ENCODE results near the gene POLRMT. TPM values are rescaled to one million over a fixed set of nuclear protein-coding genes. Genes with fewer than 3 reads are reported as not detected.
"Not testable (repeated sequence)": the region's sequence is repeated elsewhere in the genome, so short reads cannot be mapped to it uniquely, and the experiment has no call there.

POLRMT gene
- total RNA-seq, 6 experiments from 2014 or later: 25.9 to 42.9 (median 33.3) TPM

DNA sequence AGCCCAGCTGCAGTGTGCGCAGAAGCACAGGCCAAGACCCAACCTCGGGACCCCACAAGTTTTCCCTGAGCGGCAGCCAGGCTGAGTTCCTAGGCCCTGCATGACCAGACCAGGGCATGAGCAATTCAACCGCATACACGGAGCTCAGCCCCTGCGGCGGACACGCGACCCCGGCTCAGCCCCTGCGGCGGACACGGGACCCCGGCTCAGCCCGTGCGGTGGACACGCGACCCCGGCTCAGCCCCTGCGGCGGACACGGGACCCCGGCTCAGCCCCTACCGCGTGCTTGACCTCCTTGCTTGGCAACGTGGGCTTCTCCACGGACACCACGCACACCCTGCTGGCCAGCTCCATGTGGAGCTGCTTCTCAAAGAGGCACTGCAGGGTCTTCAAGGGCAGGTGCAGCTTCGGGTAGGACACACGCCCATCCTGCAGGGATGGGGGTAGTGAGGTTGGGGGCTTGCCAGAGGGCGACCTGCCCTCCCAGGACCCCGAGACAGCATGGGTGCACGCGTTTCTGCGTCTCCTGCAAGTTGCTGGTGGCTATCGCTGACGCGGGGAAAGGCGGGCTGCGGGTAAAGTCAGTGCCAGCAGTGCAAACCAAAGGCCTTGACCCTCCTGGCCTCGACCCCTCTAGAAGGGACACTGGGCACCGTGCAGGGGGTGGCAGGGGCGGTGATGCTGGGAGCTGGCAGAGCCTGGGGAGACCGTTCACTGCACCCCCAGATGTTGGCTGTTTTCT, 10.0 kb downstream of the POLRMT start:
- 70% methylated on average over 2 of the region's 44 CpGs for WGBS (ENCODE audit: insufficient coverage, low coverage, low lambda C conversion rate, missing lambda C conversion rate)
- H3K9me3 ChIP-seq: no peaks in the 10 kb centered on the region
- no peaks in the 10 kb centered on the region for H3K4me1 ChIP-seq
- ATAC-seq: no peak
- H3K27me3 ChIP-seq: no peaks in the 10 kb centered on the region
- peaks cover 0 to 52% (median 16%) of the 10 kb centered on the region in 4 donors for H3K36me3 ChIP-seq
- no peak for TF ChIP-seq POLR2A (IDR thresholded peaks at IDR 0.05)
- TF ChIP-seq, protein P1, sequence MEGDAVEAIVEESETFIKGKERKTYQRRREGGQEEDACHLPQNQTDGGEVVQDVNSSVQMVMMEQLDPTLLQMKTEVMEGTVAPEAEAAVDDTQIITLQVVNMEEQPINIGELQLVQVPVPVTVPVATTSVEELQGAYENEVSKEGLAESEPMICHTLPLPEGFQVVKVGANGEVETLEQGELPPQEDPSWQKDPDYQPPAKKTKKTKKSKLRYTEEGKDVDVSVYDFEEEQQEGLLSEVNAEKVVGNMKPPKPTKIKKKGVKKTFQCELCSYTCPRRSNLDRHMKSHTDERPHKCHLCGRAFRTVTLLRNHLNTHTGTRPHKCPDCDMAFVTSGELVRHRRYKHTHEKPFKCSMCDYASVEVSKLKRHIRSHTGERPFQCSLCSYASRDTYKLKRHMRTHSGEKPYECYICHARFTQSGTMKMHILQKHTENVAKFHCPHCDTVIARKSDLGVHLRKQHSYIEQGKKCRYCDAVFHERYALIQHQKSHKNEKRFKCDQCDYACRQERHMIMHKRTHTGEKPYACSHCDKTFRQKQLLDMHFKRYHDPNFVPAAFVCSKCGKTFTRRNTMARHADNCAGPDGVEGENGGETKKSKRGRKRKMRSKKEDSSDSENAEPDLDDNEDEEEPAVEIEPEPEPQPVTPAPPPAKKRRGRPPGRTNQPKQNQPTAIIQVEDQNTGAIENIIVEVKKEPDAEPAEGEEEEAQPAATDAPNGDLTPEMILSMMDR (IDR thresholded peaks at IDR 0.05): no peak
- no peak for DNase-seq
- H3K4me3 ChIP-seq: no peak overlapping the region
- no peak overlapping the region for H3K27ac ChIP-seq
- intact Hi-C loops (cut with DNase I): no loop called here

GRCh38 chr19:622666-623065, 10.7 kb downstream of the POLRMT start:
- Histone ChIP-seq H3K27ac (no peak overlapping the region), H3K4me1 (no peaks in the 10 kb centered on the region), H3K4me3 (no peak overlapping the region), H3K9me3 (no peaks in the 10 kb centered on the region), H3K27me3 (no peaks in the 10 kb centered on the region), H3K36me3 (peaks cover 0 to 52% (median 16%) of the 10 kb centered on the region in 4 donors)
- intact Hi-C loops (cut with DNase I): no loop called here
- no CpG with 5 or more reads among the region's 37 CpGs for WGBS (ENCODE audit: insufficient coverage, low coverage, low lambda C conversion rate, missing lambda C conversion rate)
- DNase-seq: no peak
- no peak for ATAC-seq
- TF ChIP-seq POLR2A (IDR thresholded peaks at IDR 0.05): no peak
- TF ChIP-seq, protein P1 (IDR thresholded peaks at IDR 0.05): no peak

DNA sequence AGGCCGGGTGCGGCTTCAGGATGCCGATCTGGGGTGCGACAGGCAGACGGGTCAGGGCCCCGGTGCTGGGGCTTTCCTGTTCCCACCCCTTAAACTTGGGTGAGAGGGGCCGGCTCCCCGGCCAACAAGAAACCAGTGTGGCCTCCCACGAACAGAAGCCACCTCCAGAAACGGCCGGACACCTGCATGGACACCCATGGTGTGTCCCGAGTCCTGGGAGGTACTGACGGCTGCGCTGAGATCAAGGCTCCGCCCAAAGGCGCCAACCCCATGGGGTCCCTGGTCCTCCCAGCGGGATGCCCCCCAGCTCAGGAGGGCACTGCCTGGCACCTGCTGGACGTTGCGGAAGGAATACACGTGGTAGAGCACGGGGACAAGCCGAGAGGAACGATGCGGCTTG, 11.5 kb downstream of the POLRMT start:
- WGBS (ENCODE audit: insufficient coverage, low coverage, low lambda C conversion rate, missing lambda C conversion rate): no CpG with 5 or more reads among the region's 24 CpGs
- DNase-seq: no peak

GRCh38 chr19:621191-621590, 12.1 kb downstream of the POLRMT start:
- ATAC-seq: not testable (repeated sequence)

More for the DNA sequence above, 11.5 kb downstream of the POLRMT start:
- H3K4me3 ChIP-seq: no peak overlapping the region
- no peak overlapping the region for H3K27ac ChIP-seq
- no peak for TF ChIP-seq POLR2A (IDR thresholded peaks at IDR 0.05)
- TF ChIP-seq, protein P1 (IDR thresholded peaks at IDR 0.05): no peak
- intact Hi-C loops (cut with DNase I): no loop called here
- no peaks in the 10 kb centered on the region for H3K4me1 ChIP-seq
- H3K36me3 ChIP-seq: peaks cover 0 to 52% (median 16%) of the 10 kb centered on the region in 4 donors
- H3K27me3 ChIP-seq: no peaks in the 10 kb centered on the region
- ATAC-seq: no peak
- H3K9me3 ChIP-seq: no peaks in the 10 kb centered on the region

DNA sequence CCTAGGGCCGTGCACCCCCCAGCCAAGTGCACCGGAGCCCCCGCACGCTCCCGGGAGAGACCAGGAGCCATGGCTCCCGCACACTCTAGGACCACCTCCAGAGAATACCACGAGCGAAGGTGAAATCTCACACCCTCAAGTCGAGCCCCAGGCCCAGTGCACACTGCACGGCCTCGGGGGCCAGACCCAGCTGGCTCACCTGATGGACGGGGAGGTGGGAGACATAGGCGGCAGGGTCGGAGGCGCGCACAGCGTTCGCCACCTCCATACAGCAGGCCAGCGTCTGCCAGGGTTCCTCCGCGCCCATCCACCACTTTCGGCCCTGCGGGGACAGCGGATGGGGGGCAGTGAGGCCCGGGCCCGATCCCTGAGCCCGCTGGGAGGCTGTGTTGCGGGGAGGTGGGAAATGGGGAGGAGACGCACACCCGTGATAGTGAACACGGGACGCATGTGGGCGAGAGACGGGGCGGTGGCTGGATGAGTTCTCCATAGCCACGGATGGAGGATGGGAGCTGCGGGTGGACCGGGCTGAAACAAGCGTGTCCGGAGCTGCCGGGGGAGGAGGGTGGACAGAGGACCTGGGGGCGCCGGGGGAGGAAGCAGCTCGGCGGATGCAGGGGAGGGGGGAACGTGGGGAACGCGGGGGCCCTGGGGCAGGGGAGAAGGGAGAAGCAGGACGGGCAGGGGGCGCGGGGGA, 13.0 kb downstream of the POLRMT start:
- TF ChIP-seq, protein P1 (IDR thresholded peaks at IDR 0.05): no peak
- TF ChIP-seq POLR2A (IDR thresholded peaks at IDR 0.05): no peak
- DNase-seq (peak in 1 of 3 donors; percentile 47), ATAC-seq (no peak)
- Histone ChIP-seq H3K36me3 (peaks cover 0 to 47% (median 15%) of the 10 kb centered on the region in 4 donors), H3K27ac (no peak overlapping the region), H3K27me3 (no peaks in the 10 kb centered on the region), H3K4me3 (no peak overlapping the region), H3K9me3 (no peaks in the 10 kb centered on the region), H3K4me1 (no peaks in the 10 kb centered on the region)
- WGBS (ENCODE audit: insufficient coverage, low coverage, low lambda C conversion rate, missing lambda C conversion rate): 91% methylated on average over 25 of the region's 51 CpGs
- intact Hi-C loops (cut with DNase I): no loop called here

More at GRCh38 chr19:621191-621590, 12.1 kb downstream of the POLRMT start:
- H3K4me3 ChIP-seq; H3K9me3 ChIP-seq; H3K27me3 ChIP-seq; intact Hi-C loops (cut with DNase I); H3K27ac ChIP-seq; H3K4me1 ChIP-seq: not testable (repeated sequence)
- H3K36me3 ChIP-seq: peaks cover 0 to 52% (median 16%) of the 10 kb centered on the region in 4 donors
- DNase-seq: peak in 1 of 3 donors; percentile 47
- no CpG with 5 or more reads among the region's 48 CpGs for WGBS (ENCODE audit: insufficient coverage, low coverage, low lambda C conversion rate, missing lambda C conversion rate)

Data from right lobe of liver (tissue), 6 donors.